Endothelial cell of umbilical vein (primary cell): Measurements from ENCODE around the gene WASL. TPM values are rescaled to one million over a fixed set of nuclear protein-coding genes. Genes with fewer than 3 reads are reported as not detected.

Experiments used
- BruUV-seq: library from RNA; stranded (reverse); fragments of 400-500 nt; replicated peaks from 2 replicates; lab custom pipeline; 2021; lab: Mats Ljungman, UMichigan
- CTCF ChIA-PET: fragments of 300-600, 350-600 bp; sonication (Branson Sonifier 250); formaldehyde crosslinking; loops from one replicate; lab custom pipeline; 2021; ENCODE audit warnings: antibody characterized with exemption, inconsistent platforms; lab: Charles Lee
- POLR2A ChIA-PET: fragments of 300-600, 350-600 bp; sonication (Branson Sonifier 250); formaldehyde crosslinking; loops from one replicate; lab custom pipeline; 2021; ENCODE audit warnings: antibody characterized with exemption, inconsistent platforms; lab: Charles Lee
- DNase-seq: peaks from one replicate; pipeline ENCODE4 v3.0.0-alpha.2; 2011; ENCODE audit warnings: low read depth, low spot score
- FAIRE-seq: peaks from 2 replicates; lab custom pipeline; 2011; peaks lifted over from hg19 to GRCh38; lab: Jason Lieb, UNC
- H2AFZ ChIP-seq: 2 replicates; pipeline ENCODE4 v1.6.0; 2012; ENCODE audit warnings: low read depth, low read length, control low read depth, inconsistent platforms
- H3K27ac ChIP-seq: 2 replicates; pipeline ENCODE4 v1.5.1; 2011; ENCODE audit warnings: low read depth, mild to moderate bottlenecking, control low read depth, low read length, moderate library complexity; ENCODE audit not compliant: insufficient read depth
- H3K27me3 ChIP-seq, 2 experiments: 2 replicates each; pipeline versions ENCODE4 v1.6.0 to v1.6.1; 2011; ENCODE audit warnings: low read length in 2 of 2, mixed read lengths in 1 of 2; ENCODE audit not compliant: control insufficient read depth in 2 of 2, insufficient read depth in 2 of 2
- H3K36me3 ChIP-seq, 2 experiments: 2 replicates in 1 of 2; 3 replicates in 1 of 2; pipeline ENCODE4 v1.5.1; 2011; ENCODE audit warnings: low read length in 2 of 2, mild to moderate bottlenecking in 1 of 2, moderate library complexity in 1 of 2; ENCODE audit not compliant: control insufficient read depth in 2 of 2, insufficient read depth in 2 of 2; ENCODE audit errors: extremely low read depth in 1 of 2
- H3K4me1 ChIP-seq: 3 replicates; pipeline ENCODE4 v1.5.1; 2011; ENCODE audit warnings: mild to moderate bottlenecking, low read length; ENCODE audit not compliant: control insufficient read depth, insufficient read depth; ENCODE audit errors: extremely low read depth
- H3K4me2 ChIP-seq: 2 replicates; pipeline ENCODE4 v1.6.1; 2011; ENCODE audit warnings: low read length, control low read depth, mixed read lengths; ENCODE audit not compliant: insufficient read depth
- H3K4me3 ChIP-seq, 3 experiments: fragments of 200-600 bp in 1 of 3; sonication (generic), shearing (Covaris generic) in 1 of 3; replicated peaks in 1 of 3; 2 replicates each; pipeline ENCODE4 v1.5.1; 2011 to 2016; ENCODE audit warnings: control low read depth in 3 of 3, low read length in 3 of 3, mild to moderate bottlenecking in 2 of 3, inconsistent platforms in 1 of 3, low read depth in 1 of 3, moderate library complexity in 1 of 3; ENCODE audit not compliant: insufficient read depth in 1 of 3
- H3K79me2 ChIP-seq: 2 replicates; pipeline ENCODE4 v1.6.0; 2012; ENCODE audit warnings: low read length, inconsistent platforms; ENCODE audit not compliant: control insufficient read depth, insufficient read depth
- H3K9ac ChIP-seq: replicated peaks from 2 replicates; pipeline ENCODE3; 2011; ENCODE audit warnings: low read length, control low read depth; ENCODE audit not compliant: insufficient read depth; ENCODE audit errors: extremely low read depth
- H3K9me1 ChIP-seq: replicated peaks from 3 replicates; pipeline ENCODE4 v1.6.0; 2011; ENCODE audit warnings: mild to moderate bottlenecking, low read length; ENCODE audit not compliant: control insufficient read depth, insufficient read depth; ENCODE audit errors: extremely low read depth
- H3K9me3 ChIP-seq: replicated peaks from 2 replicates; pipeline ENCODE4 v1.5.1; 2012; ENCODE audit warnings: low read length, inconsistent platforms; ENCODE audit not compliant: control insufficient read depth, insufficient read depth
- H4K20me1 ChIP-seq: replicated peaks from 2 replicates; pipeline ENCODE3; 2011; ENCODE audit warnings: mild to moderate bottlenecking, low read length; ENCODE audit not compliant: control insufficient read depth, insufficient read depth; ENCODE audit errors: extremely low read depth
- EZH2 ChIP-seq: IDR thresholded peaks from 2 replicates; pipeline ENCODE4 v1.6.1; 2012; ENCODE audit warnings: borderline replicate concordance, low read depth, mild to moderate bottlenecking, moderate library complexity, low read length, inconsistent platforms; ENCODE audit not compliant: severe bottlenecking
- FOS ChIP-seq: IDR thresholded peaks from 2 replicates; pipeline ENCODE4 v1.6.1; 2011; ENCODE audit warnings: mild to moderate bottlenecking, low read length, moderate library complexity, borderline replicate concordance; ENCODE audit not compliant: insufficient read depth
- GATA2 ChIP-seq: IDR thresholded peaks from 2 replicates; pipeline ENCODE4 v1.7.0; 2011; ENCODE audit warnings: low read depth, mild to moderate bottlenecking, moderate library complexity, mixed read lengths, low read length; ENCODE audit not compliant: insufficient read length, insufficient read depth
- JUN ChIP-seq: IDR thresholded peaks from 2 replicates; pipeline ENCODE4 v1.6.1; 2011; ENCODE audit warnings: borderline replicate concordance, low read depth; ENCODE audit not compliant: insufficient read length, insufficient read depth
- MYC ChIP-seq: IDR thresholded peaks from one replicate; pipeline ENCODE4 v1.6.1; 2011; ENCODE audit warnings: mild to moderate bottlenecking, low read depth, low read length
- POLR2A ChIP-seq: IDR thresholded peaks from 2 replicates; pipeline ENCODE4 v1.6.1; 2012; ENCODE audit warnings: low read depth, mild to moderate bottlenecking, control low read depth, low read length
- POLR2AphosphoS5 ChIP-seq: IDR thresholded peaks from 2 replicates; pipeline ENCODE4 v1.6.1; 2012; ENCODE audit warnings: low read depth, mild to moderate bottlenecking, control low read depth, low read length, moderate library complexity; ENCODE audit not compliant: insufficient read depth
- dilution Hi-C: fragments of 300-500 bp; cut with MboI; formaldehyde crosslinking; loops from one replicate; pipeline ENCODE4 v1.15.0; 2019; ENCODE audit warnings: low sequenced_read_pairs; ENCODE audit not compliant: extremely low pct_ligation_motif_present
- intact Hi-C: fragments of 100-400 bp; cut with micrococcal nuclease; formaldehyde crosslinking; loops from one replicate; pipeline ENCODE4 v1.10.0; 2022
- polyA plus RNA-seq, 4 experiments: library from polyadenylated mRNA; depleted of rRNA in 3 of 4; stranded (reverse) in 3 of 4; unstranded in 1 of 4; fragments of >200 nt; gene quantifications; 2 replicates each; pipeline versions ENCODE4 v1.2.1 to v1.2.3, GENCODE V29; 2011 to 2012; ENCODE audit warnings: missing spikeins in 1 of 4
- total RNA-seq: library from RNA; stranded (reverse); gene quantifications from 2 replicates; pipeline ENCODE4 v1.2.3, GENCODE V29; 2021
- TF ChIP-seq, protein P1 (sequence below), 2 donors: IDR thresholded peaks; 1 replicate in 1 of 2; 2 replicates in 1 of 2; pipeline ENCODE4 v1.5.1; 2011; ENCODE audit warnings: low read length in 2 of 2, mild to moderate bottlenecking in 2 of 2, moderate library complexity in 2 of 2, control low read depth in 1 of 2, inconsistent platforms in 1 of 2, low read depth in 1 of 2; ENCODE audit not compliant: insufficient read depth in 1 of 2; ENCODE audit errors: extremely low read depth in 1 of 2
- TF ChIP-seq, protein P2 (sequence below): IDR thresholded peaks from 2 replicates; pipeline ENCODE4 v1.6.1; 2011; ENCODE audit not compliant: insufficient read depth, insufficient read length

The WASL gene
- total and polyA plus RNA-seq, 2 donors (not counting 3 experiments of a cell fraction or from before 2014, with no cell fraction given) = 5.2 to 24.0 TPM

DNA sequence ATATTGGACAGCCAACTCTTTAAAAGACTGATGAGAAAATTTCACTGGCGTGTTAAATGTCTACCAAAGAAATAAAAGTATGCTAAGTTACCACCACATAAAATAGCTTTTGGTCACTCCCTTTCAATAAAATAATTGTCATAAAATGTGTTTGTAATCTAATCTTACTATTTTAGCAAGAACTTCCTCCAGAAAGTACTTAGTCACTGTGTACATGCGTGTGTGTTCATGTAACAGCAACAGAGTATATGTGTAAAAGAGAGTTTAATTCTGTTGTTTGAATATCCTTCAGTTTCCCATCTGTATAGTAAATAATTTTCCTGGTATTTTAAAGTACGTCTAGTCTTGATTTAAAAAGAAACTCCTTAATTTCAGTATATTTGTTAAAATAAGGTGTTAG, 35.0 kb upstream of the WASL start:
- no peaks in the 10 kb centered on the region for H3K27me3 ChIP-seq
- dilution Hi-C loops (no loop called here), intact Hi-C loops (no loop called here)
- BruUV-seq = no TSS peak
- no peaks in the 10 kb centered on the region for H3K9me3 ChIP-seq
- DNase-seq = no peak
- no peak for TF ChIP-seq POLR2A
- TF ChIP-seq, protein P1, sequence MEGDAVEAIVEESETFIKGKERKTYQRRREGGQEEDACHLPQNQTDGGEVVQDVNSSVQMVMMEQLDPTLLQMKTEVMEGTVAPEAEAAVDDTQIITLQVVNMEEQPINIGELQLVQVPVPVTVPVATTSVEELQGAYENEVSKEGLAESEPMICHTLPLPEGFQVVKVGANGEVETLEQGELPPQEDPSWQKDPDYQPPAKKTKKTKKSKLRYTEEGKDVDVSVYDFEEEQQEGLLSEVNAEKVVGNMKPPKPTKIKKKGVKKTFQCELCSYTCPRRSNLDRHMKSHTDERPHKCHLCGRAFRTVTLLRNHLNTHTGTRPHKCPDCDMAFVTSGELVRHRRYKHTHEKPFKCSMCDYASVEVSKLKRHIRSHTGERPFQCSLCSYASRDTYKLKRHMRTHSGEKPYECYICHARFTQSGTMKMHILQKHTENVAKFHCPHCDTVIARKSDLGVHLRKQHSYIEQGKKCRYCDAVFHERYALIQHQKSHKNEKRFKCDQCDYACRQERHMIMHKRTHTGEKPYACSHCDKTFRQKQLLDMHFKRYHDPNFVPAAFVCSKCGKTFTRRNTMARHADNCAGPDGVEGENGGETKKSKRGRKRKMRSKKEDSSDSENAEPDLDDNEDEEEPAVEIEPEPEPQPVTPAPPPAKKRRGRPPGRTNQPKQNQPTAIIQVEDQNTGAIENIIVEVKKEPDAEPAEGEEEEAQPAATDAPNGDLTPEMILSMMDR (IDR thresholded peaks at IDR 0.05; ENCODE audit: extremely low read depth in 1 of 2, insufficient read depth in 1 of 2, low read depth in 1 of 2, low read length in 2 of 2) = no peak
- no peak for TF ChIP-seq POLR2AphosphoS5
- TF ChIP-seq JUN = no peak
- no peak for TF ChIP-seq MYC
- no peak for TF ChIP-seq EZH2
- no peak for TF ChIP-seq GATA2
- TF ChIP-seq, protein P2, sequence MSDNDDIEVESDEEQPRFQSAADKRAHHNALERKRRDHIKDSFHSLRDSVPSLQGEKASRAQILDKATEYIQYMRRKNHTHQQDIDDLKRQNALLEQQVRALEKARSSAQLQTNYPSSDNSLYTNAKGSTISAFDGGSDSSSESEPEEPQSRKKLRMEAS = no peak
- TF ChIP-seq FOS = no peak
- FAIRE-seq = no peak
- no peak overlapping the region for H3K4me3 ChIP-seq
- no peak overlapping the region for H3K27ac ChIP-seq
- H3K4me2 ChIP-seq = no peak overlapping the region
- H3K9me1 ChIP-seq = no peaks in the 10 kb centered on the region
- H3K79me2 ChIP-seq = no peaks in the 10 kb centered on the region
- H4K20me1 ChIP-seq = no peaks in the 10 kb centered on the region
- no peak overlapping the region for H3K9ac ChIP-seq
- peaks cover 10% of the 10 kb centered on the region for H3K4me1 ChIP-seq
- H3K36me3 ChIP-seq = no peaks in the 10 kb centered on the region
- ChIA-PET CTCF (interaction anchor here (2.0 kb wide), 1 partner anchor 14 kb away, joined by 5 read pairs; no protein-coding TSS in a partner anchor), POLR2A (no interaction called here)
- H2AFZ ChIP-seq = no peak overlapping the region
